HG02938 (cell line): ENCODE results near the gene DHRS12.
A peak's percentile ranks its signal among the peaks of the same experiment; 100 is the strongest.

Source experiments
- ATAC-seq: cut with Tn5 transposase; IDR thresholded peaks from one replicate; pipeline ENCODE4 v1.9.1; 2021; ENCODE audit warnings: mild to moderate bottlenecking, moderate library complexity; ENCODE audit not compliant: unreplicated experiment

Gene DHRS12

GRCh38 chr13:51803422-51804294 lies at the start of gene DHRS12:
Gene DHRS12 (minus strand): TSS chr13:51804163. CDS start chr13:51799659, 4,504 bp downstream.
- peak; percentile 81 for ATAC-seq

GRCh38 chr13:51849145-51850101 lies 45.5 kb upstream of the DHRS12 start:
- no peak for ATAC-seq

DNA sequence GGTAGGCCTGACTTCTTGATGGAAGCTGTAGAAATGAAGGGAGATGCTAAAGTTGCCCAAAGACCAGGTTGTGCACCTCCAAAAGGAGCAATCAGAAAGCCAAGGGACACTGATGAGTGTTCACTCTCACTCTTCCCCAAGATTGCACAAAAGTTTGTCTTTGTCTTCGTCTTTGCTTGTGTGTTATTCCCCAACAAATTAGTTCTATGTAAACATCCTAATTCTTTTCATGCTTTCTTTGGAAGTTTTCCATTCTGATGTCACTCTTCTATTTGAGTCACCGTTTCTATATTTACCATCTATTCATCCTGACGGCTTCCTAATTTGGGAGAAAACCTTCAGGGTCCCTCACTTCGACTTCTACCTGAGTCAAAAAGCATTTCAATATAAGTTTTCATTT lies 44.7 kb upstream of the DHRS12 start:
- ATAC-seq, result no peak

- ATAC-seq, result no peak
Measured at GRCh38 chr13:51846756-51847155, 42.8 kb upstream of the DHRS12 start.

- no peak for ATAC-seq
Measured at GRCh38 chr13:51845574-51846318, 41.8 kb upstream of the DHRS12 start.

DNA sequence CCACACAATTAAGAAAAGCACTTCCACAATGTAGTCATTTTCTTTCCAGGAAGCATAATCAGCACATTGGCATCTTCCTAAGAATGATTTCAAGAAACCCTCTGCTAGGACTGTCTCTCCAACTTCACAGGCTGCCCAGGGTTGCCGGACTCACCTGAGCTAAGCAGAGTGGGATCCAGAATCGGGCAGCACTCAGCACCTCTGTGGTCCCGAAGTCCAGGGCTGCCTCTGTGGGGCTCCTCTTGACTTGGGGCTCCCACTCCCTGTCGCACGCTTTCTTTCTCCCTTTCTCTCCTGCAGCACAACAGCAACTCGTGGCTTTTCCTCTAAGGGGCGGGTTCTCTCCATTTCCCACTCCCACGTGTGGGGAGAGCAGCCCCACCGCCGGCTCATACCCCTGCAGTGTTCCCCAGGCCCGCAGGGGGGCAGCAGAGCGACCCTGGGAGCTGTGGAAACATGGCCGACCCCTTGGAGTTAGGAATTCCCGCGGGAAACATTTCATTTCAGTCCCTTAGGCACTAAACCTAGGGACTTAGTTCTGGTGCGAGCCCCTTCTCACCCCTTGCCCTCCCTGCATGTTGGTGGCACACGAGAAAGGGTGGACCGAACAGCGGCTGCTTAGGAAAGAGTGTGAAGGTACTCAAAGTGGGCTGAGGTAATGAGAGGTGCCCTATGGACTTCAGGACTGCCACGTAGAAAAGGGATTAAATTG lies 41.1 kb upstream of the DHRS12 start, which contains the start of gene TMEM272:
TMEM272 (minus strand) TSS at position 316 of the 712 bp plus-strand sequence. CDS start 6,647 bp downstream, outside the sequence.
- ATAC-seq, result no peak

- no peak for ATAC-seq
Measured at GRCh38 chr13:51843529-51843928, 39.6 kb upstream of the DHRS12 start.

DNA sequence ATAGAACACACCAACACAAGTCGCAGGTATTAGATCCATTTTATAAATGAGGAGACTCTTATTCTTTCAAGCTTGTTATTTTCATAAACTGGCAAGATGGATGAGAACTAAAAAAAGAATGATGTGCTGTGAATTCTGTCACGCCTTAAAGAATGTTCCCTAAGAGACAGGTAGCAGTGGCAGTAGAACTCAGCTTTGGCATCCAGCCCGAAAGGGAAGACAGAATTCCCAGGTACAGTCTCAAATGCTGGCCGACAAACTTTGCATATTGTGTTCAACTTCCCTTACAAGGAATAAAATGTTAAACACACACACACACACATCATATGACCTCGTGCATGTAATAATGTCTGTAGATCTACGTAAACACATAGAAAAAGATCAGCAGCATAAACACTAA lies 37.8 kb upstream of the DHRS12 start:
- ATAC-seq, result no peak

DNA sequence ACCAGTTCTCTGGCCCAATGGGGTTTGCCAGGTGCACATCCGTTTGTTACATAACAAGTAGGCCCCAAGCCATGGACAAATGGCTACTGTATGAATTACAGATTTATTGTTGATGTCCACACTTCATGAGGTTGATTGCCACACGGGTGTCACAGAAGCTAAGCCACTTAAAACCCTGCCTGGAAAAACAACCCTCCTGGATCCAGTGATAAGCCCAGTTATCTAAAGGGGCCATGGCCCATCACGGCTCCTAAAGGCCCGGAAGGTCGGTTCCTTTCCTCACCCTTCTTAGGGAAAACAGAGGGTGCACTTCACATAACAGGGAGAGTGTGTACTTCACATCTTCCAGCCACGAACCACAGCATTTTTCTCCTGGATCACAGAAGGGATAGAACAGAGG lies 37.0 kb upstream of the DHRS12 start:
- ATAC-seq, result no peak

GRCh38 chr13:51839711-51840540 lies 36.0 kb upstream of the DHRS12 start:
- no peak for ATAC-seq

DNA sequence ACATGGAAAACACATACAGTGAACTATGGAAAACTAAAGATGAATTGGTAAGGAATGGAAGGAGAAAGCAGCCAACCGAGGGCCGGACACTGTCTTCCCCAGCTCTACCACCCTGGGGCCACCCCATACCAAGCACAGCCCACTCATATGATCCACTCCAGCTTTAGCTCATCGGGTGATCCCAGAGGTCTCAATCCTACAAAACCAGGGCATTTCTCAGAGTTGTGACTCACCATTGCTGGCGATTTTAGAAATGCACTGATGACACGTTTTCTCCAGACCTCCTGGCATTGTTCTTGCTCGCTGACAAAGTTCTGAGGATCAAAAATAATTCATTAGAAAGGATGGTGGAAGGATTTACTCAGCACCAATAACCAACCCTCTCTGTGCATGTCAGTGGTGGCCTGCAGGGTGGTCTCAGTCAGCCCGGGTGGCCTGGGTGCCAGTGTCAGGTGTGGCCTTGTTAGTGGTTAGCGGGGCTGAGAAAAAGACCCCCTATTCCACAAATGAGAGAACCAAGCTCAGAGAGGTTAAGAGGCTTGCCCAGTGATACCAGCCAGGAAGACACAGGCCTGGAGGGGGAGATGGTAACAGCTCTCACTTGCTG lies 34.4 kb upstream of the DHRS12 start:
- ATAC-seq, result no peak

- no peak for ATAC-seq
Measured at GRCh38 chr13:51837016-51837415, 33.1 kb upstream of the DHRS12 start.

DNA sequence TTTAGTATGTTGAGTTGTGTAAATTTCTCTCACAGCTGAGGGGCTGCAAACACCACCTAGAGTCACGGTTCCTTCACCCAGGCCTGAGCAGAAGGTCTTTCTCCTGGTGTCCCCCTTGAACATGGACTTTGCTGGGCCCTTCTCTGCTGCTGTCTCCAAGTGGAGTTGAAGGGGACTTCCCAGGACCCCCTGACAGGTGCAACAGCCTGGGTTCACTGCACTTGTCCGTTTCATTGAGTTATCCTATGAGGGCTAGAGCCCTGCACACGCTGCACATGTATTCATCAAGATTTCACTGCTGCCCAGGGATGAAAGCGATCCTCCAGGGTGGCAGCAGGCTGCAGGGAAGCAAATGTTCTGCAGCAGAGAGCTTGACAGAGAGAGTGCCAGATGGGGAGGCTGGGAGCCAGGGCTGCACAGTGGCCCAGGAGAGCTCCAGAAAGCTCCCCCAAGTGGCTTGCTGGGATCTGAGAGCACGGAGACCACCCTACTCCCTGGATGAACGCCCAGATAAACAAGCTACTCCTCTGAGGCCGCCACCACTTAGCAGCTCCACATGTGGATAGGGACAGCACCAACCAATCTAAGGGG lies 30.7 kb upstream of the DHRS12 start:
- no peak for ATAC-seq

DNA sequence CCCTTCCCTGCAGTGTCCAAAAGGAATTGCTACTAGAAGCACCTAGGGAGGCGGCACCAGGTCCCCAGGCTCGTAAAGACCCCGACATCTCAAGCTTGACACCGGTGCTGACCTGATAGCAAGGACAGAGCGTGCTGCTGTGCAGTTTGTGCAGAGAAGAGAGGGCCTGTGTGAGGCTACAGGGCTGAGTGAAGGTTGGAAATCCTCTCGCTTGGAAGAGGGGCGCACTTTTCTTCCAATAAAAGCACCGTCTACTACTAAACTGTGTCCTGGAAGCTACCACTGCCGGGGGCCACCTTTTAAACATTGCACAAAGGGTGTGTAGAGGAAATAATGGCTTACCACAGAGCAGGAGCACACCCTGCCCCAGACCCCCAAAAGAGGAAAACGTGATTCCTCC lies 30.0 kb upstream of the DHRS12 start:
- no peak for ATAC-seq

DNA sequence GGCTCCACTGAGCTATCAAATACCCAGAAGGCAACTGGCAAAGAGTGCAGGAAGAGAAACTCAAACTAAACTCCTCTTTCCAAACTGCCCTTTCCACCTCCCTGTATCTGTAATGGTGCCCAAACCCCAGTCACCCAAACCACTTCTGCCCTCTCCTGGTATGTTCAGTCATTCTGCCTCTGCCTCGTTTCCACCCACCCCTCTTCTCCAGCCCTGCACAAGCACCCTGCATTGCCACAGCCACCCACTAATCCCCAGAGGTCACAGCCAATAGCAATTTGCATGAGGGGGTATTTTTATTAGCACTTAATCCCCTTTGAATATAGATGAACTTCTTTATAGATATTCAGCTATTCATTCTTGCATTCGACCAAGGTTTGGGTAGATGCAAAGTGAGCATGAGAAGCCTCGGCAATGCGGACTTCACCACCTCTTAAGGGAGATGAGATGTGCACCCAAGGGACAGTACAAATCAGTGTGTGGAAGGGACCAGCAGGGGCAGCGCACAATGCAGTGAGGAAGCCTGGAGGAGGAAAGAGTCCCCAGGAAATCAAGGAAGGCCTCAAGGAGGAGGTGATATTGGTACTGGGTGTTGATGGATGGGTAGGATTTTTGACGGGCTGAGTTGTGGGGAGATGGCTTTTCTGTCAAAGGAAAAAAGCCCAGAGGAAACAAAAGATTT lies 28.6 kb upstream of the DHRS12 start:
- no peak for ATAC-seq

DNA sequence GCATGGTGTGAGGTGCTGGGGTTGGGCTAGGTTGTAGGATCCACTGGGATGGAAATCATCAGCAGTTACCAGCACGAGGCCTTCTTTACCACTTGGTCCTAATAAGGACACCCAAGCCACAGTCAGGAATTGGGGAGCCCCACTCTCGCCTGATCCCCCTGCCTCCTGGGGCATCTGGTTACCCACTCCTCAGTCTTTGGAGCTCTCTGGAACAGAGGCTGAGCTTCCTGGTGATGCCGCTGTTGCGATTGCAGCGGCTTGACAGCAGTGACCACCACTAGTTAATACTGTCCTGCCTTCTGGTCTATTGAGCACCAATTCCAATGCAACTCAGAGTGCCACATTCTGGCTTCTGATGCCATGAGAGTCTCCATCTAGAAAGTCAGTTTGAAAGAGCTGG lies 27.6 kb upstream of the DHRS12 start:
- no peak for ATAC-seq

- no peak for ATAC-seq
Measured at GRCh38 chr13:51829568-51829899, 25.6 kb upstream of the DHRS12 start.
